ENCODE results near the gene MYH11. TPM values are rescaled to one million over a fixed set of nuclear protein-coding genes. Genes with fewer than 3 reads are reported as not detected.

The MYH11 gene
- total RNA-seq, 1 experiment from 2014 or later, result 0.05 TPM

DNA sequence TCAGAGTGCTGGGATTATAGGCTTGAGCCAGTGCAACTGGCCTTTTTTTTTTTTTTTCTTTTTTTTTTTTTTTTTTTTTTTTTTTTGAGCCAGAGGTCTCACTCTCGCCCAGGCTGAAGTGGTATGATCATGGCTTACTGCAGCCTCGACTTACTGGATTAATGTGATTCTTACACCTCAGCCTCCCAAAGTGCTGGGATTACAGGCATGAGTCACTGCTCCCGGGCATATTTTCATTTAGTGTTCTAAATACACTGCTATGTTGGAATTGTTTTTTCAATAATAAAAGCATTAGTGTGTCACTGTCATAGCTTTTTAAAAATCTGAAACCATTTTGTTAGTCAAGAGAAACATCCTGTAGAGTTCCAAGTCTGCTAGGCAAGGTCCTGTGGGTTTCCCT is 166.5 kb downstream of the MYH11 start:
- intact Hi-C loops (cut with micrococcal nuclease; ENCODE audit: unreplicated experiment), result no loop called here
- no peak overlapping the region for H3K4me3 Mint-ChIP-seq (ENCODE audit: low read depth, unreplicated experiment)
- CTCF ChIA-PET, result no interaction called here
- no TSS peak for BruUV-seq (replicated peaks)
- TF ChIP-seq CTCF (IDR thresholded peaks at IDR 0.05; ENCODE audit: unreplicated experiment), result no peak
- H3K27ac Mint-ChIP-seq (ENCODE audit: unreplicated experiment), result no peak overlapping the region
- no peaks in the 10 kb centered on the region for H3K9me3 Mint-ChIP-seq (ENCODE audit: low read depth, unreplicated experiment)
- no peaks in the 10 kb centered on the region for H3K27me3 Mint-ChIP-seq (ENCODE audit: unreplicated experiment)
- no peaks in the 10 kb centered on the region for H3K4me1 Mint-ChIP-seq (ENCODE audit: low read depth, unreplicated experiment)
- peaks cover 62% of the 10 kb centered on the region for H3K36me3 Mint-ChIP-seq (ENCODE audit: insufficient read depth, unreplicated experiment)
- no peak for DNase-seq

DNA sequence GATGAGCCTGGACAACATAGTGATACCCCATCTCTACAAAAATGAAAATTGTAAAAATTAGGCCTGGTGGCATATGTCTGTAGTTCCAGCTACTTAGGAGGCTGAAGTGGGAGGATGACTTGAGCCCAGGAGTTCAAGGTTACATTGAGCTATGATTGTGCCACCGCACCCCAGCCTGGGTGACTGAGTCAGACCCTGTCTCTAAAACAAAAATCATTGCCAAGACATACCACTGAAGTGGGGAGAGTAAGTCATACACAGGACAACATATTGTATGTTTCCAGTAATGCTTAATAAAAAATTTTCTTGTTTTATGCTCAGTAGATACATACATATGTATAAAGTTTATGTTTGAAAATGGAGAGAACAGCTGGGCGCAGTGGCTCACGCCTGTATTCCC is 167.5 kb downstream of the MYH11 start:
- Mint-ChIP-seq H3K4me1 (ENCODE audit: low read depth, unreplicated experiment) (no peaks in the 10 kb centered on the region), H3K27me3 (ENCODE audit: unreplicated experiment) (no peaks in the 10 kb centered on the region), H3K9me3 (ENCODE audit: low read depth, unreplicated experiment) (no peaks in the 10 kb centered on the region), H3K27ac (ENCODE audit: unreplicated experiment) (no peak overlapping the region), H3K36me3 (ENCODE audit: insufficient read depth, unreplicated experiment) (peaks cover 52% of the 10 kb centered on the region), H3K4me3 (ENCODE audit: low read depth, unreplicated experiment) (no peak overlapping the region)
- CTCF ChIA-PET, result no interaction called here
- intact Hi-C loops (cut with micrococcal nuclease; ENCODE audit: unreplicated experiment), result loop anchor here (10.0 kb wide), 1 partner anchor 64 kb away; no protein-coding TSS in a partner anchor
- no peak for TF ChIP-seq CTCF (IDR thresholded peaks at IDR 0.05; ENCODE audit: unreplicated experiment)
- BruUV-seq (replicated peaks), result no TSS peak
- DNase-seq, result no peak

DNA sequence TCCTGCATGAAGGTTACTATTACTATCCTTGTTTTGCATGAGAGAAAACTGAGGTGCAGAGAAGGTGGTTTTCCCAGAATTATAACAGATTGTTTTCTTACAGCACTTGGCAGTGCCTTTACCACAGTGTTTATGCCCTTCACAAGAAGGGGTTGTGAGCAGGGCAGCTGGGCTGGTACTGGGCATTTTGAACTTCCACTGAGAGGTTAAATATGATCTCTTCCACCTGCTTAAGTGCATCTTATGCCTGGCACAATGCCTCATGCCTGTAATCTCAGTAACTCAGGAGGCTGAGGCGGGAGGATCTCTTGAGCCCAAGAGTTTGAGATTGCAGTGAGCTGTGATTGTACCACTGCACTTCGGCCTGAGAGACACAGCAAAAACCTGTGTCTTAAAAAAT is 170.5 kb downstream of the MYH11 start:
- H3K27me3 Mint-ChIP-seq (ENCODE audit: unreplicated experiment), result no peaks in the 10 kb centered on the region
- DNase-seq, result no peak
- TF ChIP-seq CTCF (IDR thresholded peaks at IDR 0.05; ENCODE audit: unreplicated experiment), result no peak
- CTCF ChIA-PET, result no interaction called here
- no TSS peak for BruUV-seq (replicated peaks)
- H3K27ac Mint-ChIP-seq (ENCODE audit: unreplicated experiment), result no peak overlapping the region
- H3K4me1 Mint-ChIP-seq (ENCODE audit: low read depth, unreplicated experiment), result no peaks in the 10 kb centered on the region
- H3K9me3 Mint-ChIP-seq (ENCODE audit: low read depth, unreplicated experiment), result no peaks in the 10 kb centered on the region
- intact Hi-C loops (cut with micrococcal nuclease; ENCODE audit: unreplicated experiment), result loop anchor here (10.0 kb wide), 1 partner anchor 61 kb away; no protein-coding TSS in a partner anchor
- no peak overlapping the region for H3K4me3 Mint-ChIP-seq (ENCODE audit: low read depth, unreplicated experiment)
- H3K36me3 Mint-ChIP-seq (ENCODE audit: insufficient read depth, unreplicated experiment), result peaks cover 35% of the 10 kb centered on the region

DNA sequence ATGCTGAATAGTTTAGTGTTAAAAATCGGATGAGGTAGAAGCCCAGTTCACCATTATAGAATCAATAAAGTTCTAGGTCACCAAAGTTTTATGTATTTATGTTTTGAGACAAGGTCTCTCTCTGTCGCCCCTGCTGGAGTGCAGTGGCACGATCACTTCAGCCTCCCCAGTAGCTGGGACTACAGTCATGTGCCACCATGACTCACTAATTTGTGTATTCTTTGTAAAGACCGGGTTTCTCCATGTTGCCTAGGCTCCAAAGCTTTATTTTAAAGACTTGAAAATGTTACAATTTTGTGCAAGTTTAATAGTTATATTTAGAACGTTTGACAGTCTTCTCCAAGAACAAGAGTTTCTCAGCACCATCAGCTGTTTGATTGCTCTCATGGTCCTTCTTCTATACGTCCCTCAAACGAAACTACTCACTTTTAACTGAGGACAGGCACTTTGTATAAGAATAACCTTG is 174.7 kb downstream of the MYH11 start:
- intact Hi-C loops (cut with micrococcal nuclease; ENCODE audit: unreplicated experiment), result loop anchor here (10.0 kb wide), 1 partner anchor 57 kb away; no protein-coding TSS in a partner anchor
- peaks cover 21% of the 10 kb centered on the region for H3K36me3 Mint-ChIP-seq (ENCODE audit: insufficient read depth, unreplicated experiment)

More for the DNA sequence above, 174.7 kb downstream of the MYH11 start:
- peak; percentile 53 for TF ChIP-seq CTCF (IDR thresholded peaks at IDR 0.05; ENCODE audit: unreplicated experiment)
- no TSS peak for BruUV-seq (replicated peaks)
- Mint-ChIP-seq H3K27ac (ENCODE audit: unreplicated experiment) (peak overlapping the region; percentile 30), H3K27me3 (ENCODE audit: unreplicated experiment) (no peaks in the 10 kb centered on the region), H3K4me1 (ENCODE audit: low read depth, unreplicated experiment) (no peaks in the 10 kb centered on the region), H3K4me3 (ENCODE audit: low read depth, unreplicated experiment) (no peak overlapping the region), H3K9me3 (ENCODE audit: low read depth, unreplicated experiment) (no peaks in the 10 kb centered on the region)
- CTCF ChIA-PET, result interaction anchor here (0.6 to 0.9 kb wide), 2 partner anchors 40 to 91 kb away, joined by 3 to 4 read pairs; no protein-coding TSS in a partner anchor
- peak; percentile 69 for DNase-seq

Data from Calu3 (cell line).